Muscle of arm (tissue), 12 donors: ENCODE data around the gene ACOXL. TPM values are rescaled to one million over a fixed set of nuclear protein-coding genes. Genes with fewer than 3 reads are reported as not detected.
A peak's percentile ranks its signal among the peaks of the same experiment; 100 is the strongest.
"Not testable (repeated sequence)": the region's sequence is repeated elsewhere in the genome, so short reads cannot be mapped to it uniquely, and the experiment has no call there.

Experiments used
- DNase-seq: peaks from one replicate; pipeline ENCODE4 v3.0.0-alpha.2; 2013
- polyA plus RNA-seq, 12 donors: library from polyadenylated mRNA; unstranded; fragments of 120-200 nt; gene quantifications; one replicate each; pipeline ENCODE4 v1.2.1, GENCODE V29; 2013; ENCODE audit not compliant: insufficient read length in 12 of 12

Gene ACOXL
- polyA plus RNA-seq, 12 donors: 0.12 to 0.71 (median 0.27) TPM; not detected in 4

GRCh38 chr2:110910423-110910822 lies 178.1 kb downstream of the ACOXL start:
- no peak for DNase-seq

- no peak for DNase-seq
Measured at GRCh38 chr2:110919738-110920137, 187.4 kb downstream of the ACOXL start.

GRCh38 chr2:110925479-110925878 lies 193.1 kb downstream of the ACOXL start:
- DNase-seq: no peak

- no peak for DNase-seq
Measured at GRCh38 chr2:110927526-110927925, 195.2 kb downstream of the ACOXL start.

- DNase-seq: no peak
Measured at GRCh38 chr2:110929528-110929927, 197.2 kb downstream of the ACOXL start.

- DNase-seq: no peak
Measured at GRCh38 chr2:110931648-110932047, 199.3 kb downstream of the ACOXL start.

- no peak for DNase-seq
Measured at GRCh38 chr2:110933420-110933819, 201.0 kb downstream of the ACOXL start.

- DNase-seq: no peak
Measured at GRCh38 chr2:110934948-110935347, 202.6 kb downstream of the ACOXL start.

- no peak for DNase-seq
Measured at GRCh38 chr2:110940376-110940910, 208.1 kb downstream of the ACOXL start.

- DNase-seq: no peak
Measured at GRCh38 chr2:110941226-110941625, 208.9 kb downstream of the ACOXL start.

GRCh38 chr2:110943070-110943634 lies 210.8 kb downstream of the ACOXL start:
- no peak for DNase-seq

- DNase-seq: peak; percentile 43
Measured at GRCh38 chr2:110946902-110947301, 214.5 kb downstream of the ACOXL start.

GRCh38 chr2:110948027-110948674 lies 215.8 kb downstream of the ACOXL start:
- peak; percentile 59 for DNase-seq

- no peak for DNase-seq
Measured at GRCh38 chr2:110950281-110950680, 217.9 kb downstream of the ACOXL start.

GRCh38 chr2:110955045-110955444 lies 222.7 kb downstream of the ACOXL start:
- DNase-seq: no peak

- no peak for DNase-seq
Measured at GRCh38 chr2:110955556-110955955, 223.2 kb downstream of the ACOXL start.

GRCh38 chr2:110957293-110957692 lies 224.9 kb downstream of the ACOXL start:
- DNase-seq: no peak

- no peak for DNase-seq
Measured at GRCh38 chr2:110958346-110959119, 226.2 kb downstream of the ACOXL start.

- no peak for DNase-seq
Measured at GRCh38 chr2:110959198-110959597, 226.8 kb downstream of the ACOXL start.

- no peak for DNase-seq
Measured at GRCh38 chr2:110960281-110960680, 227.9 kb downstream of the ACOXL start.

- no peak for DNase-seq
Measured at GRCh38 chr2:110960954-110961353, 228.6 kb downstream of the ACOXL start.

- DNase-seq: not testable (repeated sequence)
Measured at GRCh38 chr2:110961643-110962042, 229.3 kb downstream of the ACOXL start.

GRCh38 chr2:110969696-110970095 lies 237.3 kb downstream of the ACOXL start:
- DNase-seq: no peak
